ENCODE data around the gene XRCC3. TPM values are rescaled to one million over a fixed set of nuclear protein-coding genes. Genes with fewer than 3 reads are reported as not detected.

XRCC3 gene
- total RNA-seq, 1 donor, result 11.7 TPM

DNA sequence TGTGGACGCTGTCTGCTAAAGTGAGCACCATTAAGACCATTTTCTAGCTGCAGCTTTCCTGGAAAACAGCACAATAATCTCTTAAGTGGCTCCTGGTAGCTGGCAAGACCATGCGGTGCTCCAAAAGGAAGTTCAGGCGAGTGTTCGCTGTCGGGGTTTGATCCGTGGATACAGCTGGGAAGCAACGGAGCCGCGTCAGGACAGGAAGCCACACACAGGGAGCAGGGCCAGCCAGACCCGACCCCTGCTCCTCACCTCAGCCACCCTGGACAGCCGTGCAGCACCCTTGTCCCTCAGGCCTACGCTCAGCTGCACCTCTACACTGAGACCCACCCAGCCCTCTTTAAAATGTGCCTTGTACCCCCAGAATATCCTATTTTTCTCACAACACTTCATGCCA is 19.8 kb upstream of the XRCC3 start:
- TF ChIP-seq, protein P1, sequence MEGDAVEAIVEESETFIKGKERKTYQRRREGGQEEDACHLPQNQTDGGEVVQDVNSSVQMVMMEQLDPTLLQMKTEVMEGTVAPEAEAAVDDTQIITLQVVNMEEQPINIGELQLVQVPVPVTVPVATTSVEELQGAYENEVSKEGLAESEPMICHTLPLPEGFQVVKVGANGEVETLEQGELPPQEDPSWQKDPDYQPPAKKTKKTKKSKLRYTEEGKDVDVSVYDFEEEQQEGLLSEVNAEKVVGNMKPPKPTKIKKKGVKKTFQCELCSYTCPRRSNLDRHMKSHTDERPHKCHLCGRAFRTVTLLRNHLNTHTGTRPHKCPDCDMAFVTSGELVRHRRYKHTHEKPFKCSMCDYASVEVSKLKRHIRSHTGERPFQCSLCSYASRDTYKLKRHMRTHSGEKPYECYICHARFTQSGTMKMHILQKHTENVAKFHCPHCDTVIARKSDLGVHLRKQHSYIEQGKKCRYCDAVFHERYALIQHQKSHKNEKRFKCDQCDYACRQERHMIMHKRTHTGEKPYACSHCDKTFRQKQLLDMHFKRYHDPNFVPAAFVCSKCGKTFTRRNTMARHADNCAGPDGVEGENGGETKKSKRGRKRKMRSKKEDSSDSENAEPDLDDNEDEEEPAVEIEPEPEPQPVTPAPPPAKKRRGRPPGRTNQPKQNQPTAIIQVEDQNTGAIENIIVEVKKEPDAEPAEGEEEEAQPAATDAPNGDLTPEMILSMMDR (IDR thresholded peaks at IDR 0.05; ENCODE audit: insufficient read depth, low read depth, low read length), result no peak
- H3K4me3 ChIP-seq (ENCODE audit: low read depth, low read length), result no peak overlapping the region
- DNase-seq (ENCODE audit: low read depth), result no peak

DNA sequence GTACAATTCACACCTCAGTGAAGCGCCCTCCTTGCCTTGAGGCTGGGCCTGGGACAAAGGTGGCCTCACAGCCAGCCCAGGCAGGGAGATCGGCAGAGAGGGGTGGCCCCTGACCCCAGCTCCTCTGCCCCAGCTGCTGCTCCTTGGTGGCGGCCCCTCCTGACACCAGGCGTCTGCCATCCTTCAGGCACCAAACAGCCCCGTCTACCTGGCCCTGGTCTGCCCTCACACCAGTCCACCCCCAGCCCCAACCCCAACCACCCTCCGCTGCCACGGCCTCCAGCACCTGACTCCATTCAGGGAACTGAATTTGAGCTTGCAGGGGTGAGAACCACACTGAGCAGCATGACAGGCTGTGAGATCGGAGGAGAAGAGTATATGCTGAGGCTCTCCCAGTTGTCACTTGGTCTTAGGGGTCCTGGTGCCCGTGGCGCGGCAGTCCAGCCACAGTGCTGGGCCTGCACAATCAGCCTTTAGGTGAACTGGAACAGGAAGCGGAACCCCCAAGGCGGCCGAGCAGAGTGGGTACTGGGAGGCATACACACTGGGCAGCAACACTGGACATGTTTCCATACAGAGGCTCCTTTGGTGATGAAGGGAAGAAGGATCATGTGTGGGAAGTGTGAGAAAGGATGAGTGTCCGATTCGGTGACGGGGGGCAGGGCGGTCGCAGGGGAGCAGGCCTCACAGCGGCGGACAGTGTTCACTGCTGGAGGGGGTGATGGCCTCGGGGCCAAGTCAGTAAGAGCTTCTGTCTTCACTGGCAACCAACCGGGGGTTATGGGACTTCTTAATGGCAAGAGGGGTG is 19.0 kb upstream of the XRCC3 start:
- TF ChIP-seq, protein P1 (IDR thresholded peaks at IDR 0.05; ENCODE audit: insufficient read depth, low read depth, low read length), result no peak
- no peak for DNase-seq (ENCODE audit: low read depth)
- no peak overlapping the region for H3K4me3 ChIP-seq (ENCODE audit: low read depth, low read length)

DNA sequence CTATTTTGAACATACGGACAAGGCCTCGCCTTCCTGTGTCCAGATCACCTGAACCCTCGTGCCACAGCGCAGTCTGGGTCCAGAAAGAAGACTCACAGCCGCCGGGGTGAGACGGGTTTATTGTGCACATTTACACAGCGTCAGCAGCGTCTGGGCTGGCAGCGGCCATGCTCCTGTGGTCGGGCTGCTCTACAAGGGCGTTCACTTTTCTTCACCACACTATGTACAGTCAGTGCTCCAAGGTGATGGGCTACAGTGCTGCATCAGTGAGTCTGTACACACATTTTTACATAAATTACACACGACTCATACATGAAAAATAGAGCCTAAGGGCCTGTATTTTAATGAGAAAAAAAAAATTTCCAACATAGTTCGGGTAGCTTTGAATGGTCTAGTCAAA is 18.4 kb upstream of the XRCC3 start:
- TF ChIP-seq, protein P1 (IDR thresholded peaks at IDR 0.05; ENCODE audit: insufficient read depth, low read depth, low read length), result no peak
- no peak for DNase-seq (ENCODE audit: low read depth)
- no peak overlapping the region for H3K4me3 ChIP-seq (ENCODE audit: low read depth, low read length)

DNA sequence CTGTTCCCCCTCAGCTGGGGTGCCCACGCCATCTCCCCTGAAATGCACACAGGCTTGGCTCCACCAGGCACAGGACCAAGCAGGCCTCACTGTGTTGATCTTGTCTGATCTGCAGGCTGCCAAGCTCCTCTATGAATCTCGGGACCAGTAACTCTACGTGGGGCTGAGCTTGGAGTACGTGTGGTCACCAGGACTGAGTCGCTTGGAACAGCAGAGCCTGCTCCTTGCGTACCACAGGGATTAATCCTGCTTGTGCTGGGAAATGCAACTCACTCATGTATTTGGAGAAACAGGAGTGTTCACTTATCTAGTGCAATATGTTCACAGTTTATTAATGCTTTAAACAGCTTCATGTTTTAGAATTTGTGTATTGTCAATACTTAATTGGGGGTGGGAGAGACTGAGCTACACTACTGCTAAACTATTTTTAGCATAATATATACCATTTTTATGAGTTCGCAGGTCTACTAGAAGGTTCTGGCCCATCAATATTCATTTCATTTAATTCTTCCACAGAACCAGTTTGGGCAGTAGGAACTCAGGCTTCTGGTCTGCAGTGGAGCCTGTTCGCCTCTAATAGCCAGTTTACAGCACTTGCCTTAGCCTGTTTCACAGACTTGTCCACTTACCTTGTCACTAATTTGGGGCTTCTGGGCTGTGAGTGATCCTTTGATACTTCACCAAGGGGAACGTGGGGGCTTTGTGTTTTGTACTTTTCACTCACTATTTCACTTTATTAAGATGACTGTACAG is 17.8 kb upstream of the XRCC3 start:
- H3K4me3 ChIP-seq (ENCODE audit: low read depth, low read length), result no peak overlapping the region
- DNase-seq (ENCODE audit: low read depth), result no peak
- TF ChIP-seq, protein P1 (IDR thresholded peaks at IDR 0.05; ENCODE audit: insufficient read depth, low read depth, low read length), result no peak

DNA sequence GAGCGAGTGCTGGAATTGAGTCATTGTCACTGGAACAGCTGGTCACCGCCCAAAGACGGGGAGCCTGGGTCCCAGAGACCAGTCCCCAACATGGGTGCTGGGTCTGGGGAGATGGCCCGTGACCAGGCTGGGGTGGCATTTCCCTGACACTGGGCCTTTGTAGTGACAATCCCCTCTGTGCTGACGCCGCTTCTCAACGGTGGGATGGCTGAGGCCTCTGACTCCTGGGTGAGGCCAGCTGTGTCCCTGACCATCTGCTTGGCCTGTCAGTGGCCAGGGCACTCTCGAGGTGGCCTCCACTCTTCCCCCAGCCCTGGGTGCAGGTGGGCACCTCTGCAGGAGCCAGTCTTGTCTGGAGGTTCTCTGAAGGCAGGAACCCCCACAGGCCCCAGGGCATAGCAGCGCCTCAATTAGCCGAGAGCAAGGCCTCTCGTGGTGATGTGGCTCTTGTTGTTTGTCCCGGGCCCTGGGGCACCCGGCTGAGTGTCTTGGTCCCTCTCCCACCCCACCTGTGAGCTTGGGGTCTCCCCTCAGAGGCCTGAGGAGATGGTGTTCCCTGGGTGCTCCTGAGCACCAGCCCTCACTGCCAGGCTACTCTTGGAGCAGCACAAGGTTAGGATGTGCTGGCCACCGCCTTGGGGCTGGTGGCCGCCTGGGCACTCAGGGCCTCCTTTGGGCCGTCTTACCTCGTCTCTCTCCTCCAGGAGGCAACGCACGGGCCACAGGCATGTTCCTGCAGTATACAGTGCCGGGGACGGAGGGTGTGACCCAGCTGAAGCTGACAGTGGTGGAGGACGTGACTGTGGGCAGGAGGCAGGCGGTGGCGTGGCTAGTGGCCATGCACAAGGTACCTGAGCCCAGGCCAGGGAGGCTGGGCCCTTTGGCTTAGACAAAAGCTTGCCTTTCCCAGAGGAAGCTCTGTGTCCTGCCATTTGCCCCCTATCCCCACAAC is 16.9 kb upstream of the XRCC3 start:
- TF ChIP-seq, protein P1 (IDR thresholded peaks at IDR 0.05; ENCODE audit: insufficient read depth, low read depth, low read length), result no peak
- no peak for DNase-seq (ENCODE audit: low read depth)
- H3K4me3 ChIP-seq (ENCODE audit: low read depth, low read length), result no peak overlapping the region

DNA sequence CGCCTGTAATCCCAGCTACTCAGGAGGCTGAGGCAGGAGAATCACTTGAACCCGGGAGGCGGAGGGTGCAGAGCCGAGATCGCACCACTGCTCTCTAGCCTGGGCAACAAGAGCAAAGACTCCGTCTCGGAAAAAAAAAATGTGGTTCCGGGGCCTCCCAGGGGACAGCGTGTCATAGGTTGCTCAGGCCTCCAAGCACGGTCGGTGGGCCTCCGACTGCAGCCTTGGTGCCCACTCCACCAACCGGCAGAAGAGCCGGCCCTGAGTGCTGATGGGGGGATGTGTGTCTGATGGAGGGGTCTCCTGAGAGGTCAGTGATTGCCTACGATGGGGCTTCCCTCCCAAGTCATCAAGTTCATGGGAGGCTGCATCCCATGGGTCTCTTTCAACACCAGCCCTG is 16.2 kb upstream of the XRCC3 start:
- no peak overlapping the region for H3K4me3 ChIP-seq (ENCODE audit: low read depth, low read length)
- TF ChIP-seq, protein P1 (IDR thresholded peaks at IDR 0.05; ENCODE audit: insufficient read depth, low read depth, low read length), result no peak
- DNase-seq (ENCODE audit: low read depth), result no peak
